Brain microvascular endothelial cell (primary cell): ENCODE data around the gene CMTM3.
A peak's percentile ranks its signal among the peaks of the same experiment; 100 is the strongest.
"Not testable (repeated sequence)": the region's sequence is repeated elsewhere in the genome, so short reads cannot be mapped to it uniquely, and the experiment has no call there.

Source experiments
- DNase-seq: peaks from one replicate; pipeline ENCODE4 v3.0.0-alpha.2; 2020
- H3K27ac ChIP-seq: fragments of 250-450 bp; sonication (Bioruptor Pico); 2 replicates; pipeline ENCODE4 v1.5.1; 2020; ENCODE audit warnings: mild to moderate bottlenecking, moderate library complexity
- H3K27me3 ChIP-seq: fragments of 250-450 bp; sonication (Bioruptor Pico); replicated peaks from 2 replicates; pipeline ENCODE4 v1.5.1; 2020; ENCODE audit warnings: mild to moderate bottlenecking
- H3K36me3 ChIP-seq: fragments of 250-450 bp; sonication (Bioruptor Pico); replicated peaks from 2 replicates; pipeline ENCODE4 v1.5.1; 2020; ENCODE audit warnings: mild to moderate bottlenecking
- H3K4me3 ChIP-seq: 2 replicates; pipeline ENCODE4 v1.5.1; 2011; ENCODE audit warnings: low read depth, mild to moderate bottlenecking, control low read depth, low read length, moderate library complexity
- CTCF ChIP-seq: IDR thresholded peaks from 2 replicates; pipeline ENCODE4 v1.5.1; 2011; ENCODE audit warnings: low read depth, mild to moderate bottlenecking, moderate library complexity, low read length, control low read depth, inconsistent platforms; ENCODE audit errors: missing control alignments
- in situ Hi-C: cut with HindIII; loops from 2 replicates; pipeline ENCODE4 v1.10.0; 2017; ENCODE audit warnings: low sequenced_read_pairs, low pct_ligation_motif_present

Gene CMTM3

GRCh38 chr16:66588981-66589713 is 15.4 kb upstream of the CMTM3 start:
- DNase-seq = no peak
- no peak overlapping the region for H3K27ac ChIP-seq
- H3K27me3 ChIP-seq = no peaks in the 10 kb centered on the region
- TF ChIP-seq CTCF = peak; percentile 86
- no peaks in the 10 kb centered on the region for H3K36me3 ChIP-seq
- H3K4me3 ChIP-seq = no peak overlapping the region
- in situ Hi-C loops = no loop called here

DNA sequence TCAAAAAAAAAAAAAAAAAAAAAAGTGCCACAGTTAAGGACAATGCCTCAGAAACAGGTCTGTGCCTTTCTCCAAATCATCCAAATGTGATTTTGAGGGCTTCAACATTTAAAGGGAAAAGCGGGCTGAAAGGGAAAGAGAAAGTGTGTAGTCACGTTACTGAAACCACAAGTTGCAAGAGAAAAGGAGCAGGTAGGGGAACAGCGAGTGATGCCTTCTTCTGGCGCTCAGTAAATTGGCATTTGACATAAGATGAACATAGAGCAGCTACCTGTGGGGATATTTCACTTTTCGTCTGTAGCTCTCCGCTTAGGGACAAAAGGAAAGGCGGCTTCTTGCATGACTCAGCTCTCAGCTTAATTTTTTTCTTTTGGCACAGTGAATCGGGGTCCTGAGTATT is 14.2 kb upstream of the CMTM3 start:
- in situ Hi-C loops = no loop called here
- H3K27me3 ChIP-seq = no peaks in the 10 kb centered on the region
- TF ChIP-seq CTCF = no peak
- no peaks in the 10 kb centered on the region for H3K36me3 ChIP-seq
- H3K4me3 ChIP-seq = no peak overlapping the region
- H3K27ac ChIP-seq = no peak overlapping the region
- DNase-seq = no peak

- H3K27me3 ChIP-seq = no peaks in the 10 kb centered on the region
- in situ Hi-C loops = no loop called here
- no peaks in the 10 kb centered on the region for H3K36me3 ChIP-seq
- H3K27ac ChIP-seq = no peak overlapping the region
- TF ChIP-seq CTCF = no peak
- DNase-seq = no peak
- no peak overlapping the region for H3K4me3 ChIP-seq
Measured at GRCh38 chr16:66591018-66591417, 13.5 kb upstream of the CMTM3 start.

- H3K27me3 ChIP-seq = no peaks in the 10 kb centered on the region
- DNase-seq = no peak
- H3K36me3 ChIP-seq = no peaks in the 10 kb centered on the region
- no peak overlapping the region for H3K4me3 ChIP-seq
- in situ Hi-C loops = no loop called here
- H3K27ac ChIP-seq = no peak overlapping the region
- no peak for TF ChIP-seq CTCF
Measured at GRCh38 chr16:66592241-66592640, 12.3 kb upstream of the CMTM3 start.

- Histone ChIP-seq H3K27ac (no peak overlapping the region), H3K36me3 (no peaks in the 10 kb centered on the region), H3K4me3 (no peak overlapping the region), H3K27me3 (no peaks in the 10 kb centered on the region)
- no peak for DNase-seq
- in situ Hi-C loops = no loop called here
- TF ChIP-seq CTCF = no peak
Measured at GRCh38 chr16:66592814-66593213, 11.7 kb upstream of the CMTM3 start.

- in situ Hi-C loops = no loop called here
- TF ChIP-seq CTCF = no peak
- Histone ChIP-seq H3K36me3 (no peaks in the 10 kb centered on the region), H3K4me3 (no peak overlapping the region), H3K27ac (no peak overlapping the region), H3K27me3 (no peaks in the 10 kb centered on the region)
- no peak for DNase-seq
Measured at GRCh38 chr16:66594739-66595138, 9.8 kb upstream of the CMTM3 start.

- DNase-seq, H3K36me3 ChIP-seq, H3K27me3 ChIP-seq, H3K4me3 ChIP-seq, H3K27ac ChIP-seq, in situ Hi-C loops: not testable (repeated sequence)
Measured at GRCh38 chr16:66596559-66596958, 7.9 kb upstream of the CMTM3 start.
